AG04449 (cell line): ENCODE measurements around the gene TSPAN9.

Experiments
- CTCF ChIA-PET: fragments of 350-600 bp; formaldehyde crosslinking; extraction: SDS; loops from one replicate; lab custom pipeline; 2021; ENCODE audit warnings: antibody characterized with exemption; lab: Yijun Ruan, JAX
- POLR2A ChIA-PET: fragments of 400-600, 350-600 bp; formaldehyde crosslinking; extraction: SDS; loops from one replicate; lab custom pipeline; 2020; ENCODE audit warnings: antibody characterized with exemption, inconsistent platforms; lab: Yijun Ruan, JAX
- DNase-seq: peaks from one replicate; pipeline ENCODE4 v3.0.0-alpha.2; 2010; ENCODE audit warnings: low read depth, low spot score
- H3K4me3 ChIP-seq: 2 replicates; pipeline ENCODE4 v1.5.1; 2011; ENCODE audit warnings: low read depth, mild to moderate bottlenecking, control low read depth, low read length
- TF ChIP-seq, protein P1 (sequence below): IDR thresholded peaks from one replicate; pipeline ENCODE4 v1.5.1; 2011; ENCODE audit warnings: mild to moderate bottlenecking, moderate library complexity, low read length, control low read depth, inconsistent platforms; ENCODE audit not compliant: insufficient read depth; ENCODE audit errors: missing control alignments

TSPAN9 gene

DNA sequence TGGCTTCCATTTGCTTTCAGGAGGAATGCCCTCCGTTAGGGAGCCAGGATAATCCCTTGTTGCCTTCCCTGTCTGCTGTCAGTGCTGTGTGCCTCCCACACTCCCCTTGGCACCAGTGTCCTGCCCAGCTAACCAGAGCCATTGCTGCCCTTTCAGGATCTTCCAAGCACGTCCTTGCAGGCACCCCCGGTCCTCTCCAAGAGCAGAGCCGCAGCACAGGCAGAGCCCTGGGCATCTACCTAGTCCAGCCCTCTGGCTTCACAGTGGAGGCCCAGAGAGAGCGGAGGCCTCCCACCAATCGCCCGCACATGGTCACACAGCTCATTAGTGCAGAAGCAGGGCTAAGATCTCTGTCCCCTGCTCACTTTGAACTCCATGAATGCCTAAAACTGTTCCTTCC, 39.0 kb upstream of the TSPAN9 start:
- DNase-seq = no peak
- CTCF ChIA-PET = interaction anchor here (1.0 to 2.2 kb wide), 3 partner anchors 184 to 192 kb away, joined by 3 to 4 read pairs (median 4); no protein-coding TSS in a partner anchor
- TF ChIP-seq, protein P1, sequence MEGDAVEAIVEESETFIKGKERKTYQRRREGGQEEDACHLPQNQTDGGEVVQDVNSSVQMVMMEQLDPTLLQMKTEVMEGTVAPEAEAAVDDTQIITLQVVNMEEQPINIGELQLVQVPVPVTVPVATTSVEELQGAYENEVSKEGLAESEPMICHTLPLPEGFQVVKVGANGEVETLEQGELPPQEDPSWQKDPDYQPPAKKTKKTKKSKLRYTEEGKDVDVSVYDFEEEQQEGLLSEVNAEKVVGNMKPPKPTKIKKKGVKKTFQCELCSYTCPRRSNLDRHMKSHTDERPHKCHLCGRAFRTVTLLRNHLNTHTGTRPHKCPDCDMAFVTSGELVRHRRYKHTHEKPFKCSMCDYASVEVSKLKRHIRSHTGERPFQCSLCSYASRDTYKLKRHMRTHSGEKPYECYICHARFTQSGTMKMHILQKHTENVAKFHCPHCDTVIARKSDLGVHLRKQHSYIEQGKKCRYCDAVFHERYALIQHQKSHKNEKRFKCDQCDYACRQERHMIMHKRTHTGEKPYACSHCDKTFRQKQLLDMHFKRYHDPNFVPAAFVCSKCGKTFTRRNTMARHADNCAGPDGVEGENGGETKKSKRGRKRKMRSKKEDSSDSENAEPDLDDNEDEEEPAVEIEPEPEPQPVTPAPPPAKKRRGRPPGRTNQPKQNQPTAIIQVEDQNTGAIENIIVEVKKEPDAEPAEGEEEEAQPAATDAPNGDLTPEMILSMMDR = no peak
- POLR2A ChIA-PET = no interaction called here
- no peak overlapping the region for H3K4me3 ChIP-seq

- ChIA-PET CTCF (interaction anchor here (0.9 to 1.8 kb wide), 6 partner anchors 22 to 185 kb away, joined by 3 to 6 read pairs (median 3); no protein-coding TSS in a partner anchor), POLR2A (no interaction called here)
- TF ChIP-seq, protein P1 = no peak
- H3K4me3 ChIP-seq = no peak overlapping the region
- no peak for DNase-seq
Measured at GRCh38 chr12:3038926-3039510, 38.2 kb upstream of the TSPAN9 start.

- CTCF ChIA-PET = interaction anchor here (1.2 to 1.8 kb wide), 3 partner anchors 77 to 155 kb away, joined by 3 to 6 read pairs (median 3); no protein-coding TSS in a partner anchor
- TF ChIP-seq, protein P1 = no peak
- DNase-seq = no peak
- H3K4me3 ChIP-seq = no peak overlapping the region
- POLR2A ChIA-PET = interaction anchor here (0.7 kb wide), 1 partner anchor 81 kb away, joined by 3 read pairs; the partner anchor contains the start of gene TEAD4
Measured at GRCh38 chr12:3040026-3040656, 37.0 kb upstream of the TSPAN9 start.

GRCh38 chr12:3040663-3041544, 36.3 kb upstream of the TSPAN9 start:
- POLR2A ChIA-PET = interaction anchor here (0.7 kb wide), 1 partner anchor 150 kb away, joined by 3 read pairs; the partner anchor contains the start of gene TULP3

GRCh38 chr12:3041558-3042164, 35.5 kb upstream of the TSPAN9 start:
- ChIA-PET POLR2A (interaction anchor here (0.7 kb wide), 1 partner anchor 151 kb away, joined by 3 read pairs; the partner anchor contains the start of gene TULP3), CTCF (interaction anchor here (0.8 to 2.7 kb wide), 34 partner anchors 8 to 359 kb away, joined by 3 to 31 read pairs (median 5); partner anchors contain the start of genes ITFG2, NRIP2 and TEX52)
- DNase-seq = no peak
- H3K4me3 ChIP-seq = no peak overlapping the region
- TF ChIP-seq, protein P1 = peak; percentile 83

More at GRCh38 chr12:3040663-3041544, 36.3 kb upstream of the TSPAN9 start:
- TF ChIP-seq, protein P1 = no peak
- CTCF ChIA-PET = interaction anchor here (0.9 to 2.7 kb wide), 27 partner anchors 8 to 301 kb away, joined by 3 to 31 read pairs (median 6); partner anchors contain the start of gene NRIP2
- no peak for DNase-seq
- H3K4me3 ChIP-seq = no peak overlapping the region
